ENCODE measurements around the gene SCGB1C1.

SCGB1C1 gene

DNA sequence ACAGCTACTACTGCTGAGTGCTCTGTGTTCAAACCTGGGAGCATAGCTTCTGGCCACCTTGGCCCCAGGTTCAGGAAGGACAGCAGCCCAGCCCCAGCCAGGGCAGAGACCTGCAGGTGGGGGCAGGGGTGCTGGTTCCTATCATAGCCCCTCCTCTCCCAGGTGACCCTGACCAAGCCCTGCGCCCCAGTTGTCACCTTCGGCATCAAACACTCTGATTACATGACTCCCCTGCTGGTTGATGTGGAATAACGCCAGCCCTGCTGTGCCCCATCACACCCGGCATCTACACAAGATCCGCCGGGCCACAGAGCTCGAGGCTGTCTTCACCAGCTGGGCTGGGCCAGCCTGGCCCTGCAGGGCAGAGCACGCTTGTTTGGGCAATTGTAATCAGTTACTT lies 6.9 kb downstream of the SCGB1C1 start:
- H3K36me3 Mint-ChIP-seq (ENCODE audit: insufficient read depth), result peaks cover 10% of the 10 kb centered on the region
- H3K4me1 Mint-ChIP-seq, result peaks cover 25% of the 10 kb centered on the region
- no peaks in the 10 kb centered on the region for H3K27me3 Mint-ChIP-seq
- no peak for ATAC-seq (replicated peaks; ENCODE audit: extremely low read depth, poor library complexity, severe bottlenecking)
- H3K4me3 Mint-ChIP-seq, result no peak overlapping the region
- no peak overlapping the region for H3K27ac Mint-ChIP-seq (ENCODE audit: low read depth)
- peak in 1 of 2 donors; percentile 12 for DNase-seq (ENCODE audit: low spot score in 2 of 2)
- no peaks in the 10 kb centered on the region for H3K9me3 Mint-ChIP-seq

DNA sequence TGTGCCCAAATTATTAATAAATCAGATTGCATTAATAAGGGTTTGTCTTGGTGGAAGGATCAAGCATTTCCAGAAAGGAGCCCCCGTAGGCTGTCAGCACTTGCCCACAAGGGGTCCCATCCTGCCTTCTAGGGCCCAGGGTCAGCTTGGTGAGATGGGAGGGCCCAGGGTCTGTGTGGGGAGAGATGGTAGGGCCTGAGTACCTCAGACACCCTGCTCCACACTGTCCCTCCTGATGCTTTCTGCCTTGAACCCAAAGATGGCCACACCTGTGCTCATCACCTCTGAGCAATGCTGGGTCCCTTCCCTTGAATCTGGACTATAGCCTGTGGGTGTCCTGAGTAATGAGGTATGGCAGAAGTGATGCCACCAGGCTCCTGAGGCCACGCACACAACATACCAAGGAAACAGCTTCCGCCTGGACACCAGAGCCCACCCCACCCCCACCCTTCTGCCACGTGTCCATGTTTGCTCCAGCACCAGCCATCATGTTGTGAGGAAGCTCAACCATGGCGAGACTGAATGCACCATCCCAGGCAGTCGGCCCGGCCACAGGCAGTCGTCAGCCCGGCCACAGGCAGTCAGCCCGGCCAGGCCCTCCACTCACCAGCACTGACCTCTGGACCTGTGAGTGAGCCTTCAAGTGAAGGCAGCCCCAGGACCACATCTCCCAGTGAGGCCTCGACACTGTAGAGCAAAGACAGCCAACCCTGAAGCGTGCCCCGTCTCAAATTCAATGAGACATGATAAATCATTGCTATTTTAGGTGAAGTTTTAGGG lies 7.5 kb downstream of the SCGB1C1 start:
- DNase-seq (ENCODE audit: low spot score in 2 of 2) (no peak), ATAC-seq (replicated peaks; ENCODE audit: extremely low read depth, poor library complexity, severe bottlenecking) (no peak)
- H3K36me3 Mint-ChIP-seq (ENCODE audit: insufficient read depth), result peaks cover 12% of the 10 kb centered on the region
- no peak overlapping the region for H3K4me3 Mint-ChIP-seq
- H3K27me3 Mint-ChIP-seq, result no peaks in the 10 kb centered on the region
- peaks cover 25% of the 10 kb centered on the region for H3K4me1 Mint-ChIP-seq
- no peak overlapping the region for H3K27ac Mint-ChIP-seq (ENCODE audit: low read depth)
- H3K9me3 Mint-ChIP-seq, result no peaks in the 10 kb centered on the region

DNA sequence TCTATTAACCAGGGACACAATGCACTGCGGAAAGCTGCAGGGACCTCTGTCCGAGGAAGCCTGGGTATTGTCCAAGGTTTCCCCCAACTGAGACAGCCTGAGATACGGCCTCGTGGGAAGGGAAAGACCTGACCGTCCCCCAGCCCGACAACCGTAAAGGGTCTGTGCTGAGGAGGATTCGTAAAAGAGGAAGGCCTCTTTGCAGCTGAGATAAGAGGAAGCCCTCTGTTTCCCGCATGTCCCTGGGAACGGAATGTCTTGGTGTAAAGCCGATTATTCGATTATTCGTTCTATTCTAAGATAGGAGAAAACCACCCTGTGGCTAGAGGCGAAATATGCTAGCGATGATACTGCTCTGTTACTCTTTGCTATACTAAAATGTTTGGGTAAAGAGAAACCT lies 9.1 kb downstream of the SCGB1C1 start:
- no peak overlapping the region for H3K27ac Mint-ChIP-seq (ENCODE audit: low read depth)
- no peaks in the 10 kb centered on the region for H3K27me3 Mint-ChIP-seq
- H3K4me1 Mint-ChIP-seq, result peaks cover 37% of the 10 kb centered on the region
- H3K4me3 Mint-ChIP-seq, result no peak overlapping the region
- ATAC-seq (replicated peaks; ENCODE audit: extremely low read depth, poor library complexity, severe bottlenecking) (no peak), DNase-seq (ENCODE audit: low spot score in 2 of 2) (peak in 1 of 2 donors; percentile 6)
- no peaks in the 10 kb centered on the region for H3K9me3 Mint-ChIP-seq
- peaks cover 20% of the 10 kb centered on the region for H3K36me3 Mint-ChIP-seq (ENCODE audit: insufficient read depth)

DNA sequence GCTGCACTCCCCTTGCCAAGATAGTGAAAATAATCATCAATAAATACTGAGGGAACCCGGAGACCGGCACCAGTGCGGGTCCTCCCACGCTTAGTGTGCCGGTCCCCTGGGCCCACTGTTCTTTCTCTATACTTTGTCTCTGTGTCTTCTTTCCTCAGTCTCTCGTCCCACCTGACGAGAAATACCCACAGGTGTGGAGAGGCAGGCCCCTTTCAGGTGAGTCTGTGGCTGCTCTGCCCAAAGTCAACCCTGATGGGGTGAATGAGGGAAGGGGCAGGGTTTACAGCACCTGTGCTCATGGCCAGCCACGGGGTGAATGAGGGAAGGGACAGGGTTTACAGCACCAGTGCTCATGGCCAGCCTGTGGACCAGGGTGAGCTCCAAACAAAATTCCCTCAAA lies 9.6 kb downstream of the SCGB1C1 start:
- Mint-ChIP-seq H3K4me3 (no peak overlapping the region), H3K36me3 (ENCODE audit: insufficient read depth) (peaks cover 24% of the 10 kb centered on the region), H3K27me3 (no peaks in the 10 kb centered on the region), H3K27ac (ENCODE audit: low read depth) (no peak overlapping the region), H3K4me1 (peaks cover 42% of the 10 kb centered on the region), H3K9me3 (no peaks in the 10 kb centered on the region)
- DNase-seq (ENCODE audit: low spot score in 2 of 2) (no peak), ATAC-seq (replicated peaks; ENCODE audit: extremely low read depth, poor library complexity, severe bottlenecking) (no peak)

DNA sequence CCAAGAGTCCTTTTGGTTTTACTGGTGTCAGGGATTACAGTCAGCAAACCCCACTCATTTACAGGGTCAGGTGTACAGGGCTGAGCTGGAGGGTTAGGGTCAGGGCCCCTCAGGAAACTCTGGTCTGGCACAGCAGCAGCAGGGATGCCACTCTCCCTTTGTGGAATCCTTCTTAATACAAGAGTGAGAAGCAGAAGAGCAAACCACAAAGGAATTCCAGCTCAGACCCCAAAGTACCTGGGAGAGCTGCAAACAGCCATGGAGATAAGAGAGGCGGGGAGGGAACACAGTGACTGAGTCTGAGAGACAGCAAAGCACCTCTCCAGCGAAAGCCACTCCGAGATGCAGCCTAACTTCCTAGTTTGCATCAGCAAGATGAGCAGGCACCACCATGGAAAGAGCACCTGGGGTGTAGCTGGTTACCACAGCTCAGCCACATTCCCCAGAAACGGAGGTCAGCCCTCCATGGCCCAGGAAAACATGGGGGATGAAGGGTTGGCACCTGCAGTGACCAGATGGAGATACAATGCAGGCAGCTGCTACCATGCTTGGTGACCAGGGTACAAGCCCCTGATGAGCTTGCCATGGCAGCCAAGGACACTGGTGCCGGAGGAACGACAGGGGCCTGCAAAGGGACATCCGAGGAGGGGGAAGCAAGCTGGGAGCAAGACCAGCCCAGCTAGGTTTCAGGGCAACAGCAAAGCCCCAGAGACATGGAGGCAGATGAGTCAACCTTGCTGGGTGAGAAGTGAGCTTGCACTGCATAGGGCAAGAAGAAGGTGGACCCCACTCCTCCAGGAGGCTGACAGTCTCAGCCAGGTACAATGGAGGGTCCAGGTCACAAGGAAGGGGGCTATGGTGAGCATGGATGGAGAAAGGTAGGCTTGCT lies 10.4 kb downstream of the SCGB1C1 start:
- Mint-ChIP-seq H3K36me3 (ENCODE audit: insufficient read depth) (peaks cover 31% of the 10 kb centered on the region), H3K9me3 (no peaks in the 10 kb centered on the region), H3K27me3 (no peaks in the 10 kb centered on the region), H3K27ac (ENCODE audit: low read depth) (peak overlapping the region; percentile 74), H3K4me3 (peak overlapping the region; percentile 10), H3K4me1 (peaks cover 46% of the 10 kb centered on the region)
- no peak for DNase-seq (ENCODE audit: low spot score in 2 of 2)
- no peak for ATAC-seq (replicated peaks; ENCODE audit: extremely low read depth, poor library complexity, severe bottlenecking)

DNA sequence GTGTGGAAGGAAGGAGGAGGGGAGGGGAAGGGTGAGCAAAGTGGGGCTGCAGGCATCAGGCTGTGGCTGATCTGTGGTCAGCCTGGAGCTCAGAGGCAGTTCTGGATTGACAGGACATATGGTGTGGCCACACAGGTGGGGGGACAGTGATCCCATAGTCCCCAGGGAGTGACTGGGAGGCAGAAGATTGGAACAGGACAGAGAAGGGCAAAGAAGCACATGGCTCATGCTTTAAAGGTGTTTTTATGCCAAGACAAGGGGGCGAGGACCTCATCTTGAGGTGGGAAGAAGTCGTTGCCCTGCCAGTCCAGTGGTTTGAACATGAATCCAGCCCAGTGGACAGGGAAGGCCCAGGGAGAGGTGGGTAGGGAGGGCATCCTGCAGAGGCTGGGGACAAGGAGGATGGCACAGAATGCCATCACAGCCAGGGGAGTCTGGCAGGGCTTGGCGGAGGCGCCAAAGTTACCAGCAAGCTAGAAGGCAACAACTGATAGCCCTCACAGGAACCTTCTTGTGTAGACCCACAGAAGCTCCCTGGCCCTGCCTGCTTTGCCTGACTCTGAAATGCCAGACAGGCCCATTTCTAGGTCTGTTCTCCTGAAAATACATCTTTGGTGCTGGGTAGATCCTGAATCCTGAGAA lies 11.2 kb downstream of the SCGB1C1 start:
- Mint-ChIP-seq H3K27me3 (no peaks in the 10 kb centered on the region), H3K9me3 (no peaks in the 10 kb centered on the region), H3K36me3 (ENCODE audit: insufficient read depth) (peaks cover 33% of the 10 kb centered on the region), H3K4me3 (peak overlapping the region; percentile 10), H3K4me1 (peaks cover 49% of the 10 kb centered on the region), H3K27ac (ENCODE audit: low read depth) (peak overlapping the region; percentile 74)
- ATAC-seq (replicated peaks; ENCODE audit: extremely low read depth, poor library complexity, severe bottlenecking) (no peak), DNase-seq (ENCODE audit: low spot score in 2 of 2) (no peak)

DNA sequence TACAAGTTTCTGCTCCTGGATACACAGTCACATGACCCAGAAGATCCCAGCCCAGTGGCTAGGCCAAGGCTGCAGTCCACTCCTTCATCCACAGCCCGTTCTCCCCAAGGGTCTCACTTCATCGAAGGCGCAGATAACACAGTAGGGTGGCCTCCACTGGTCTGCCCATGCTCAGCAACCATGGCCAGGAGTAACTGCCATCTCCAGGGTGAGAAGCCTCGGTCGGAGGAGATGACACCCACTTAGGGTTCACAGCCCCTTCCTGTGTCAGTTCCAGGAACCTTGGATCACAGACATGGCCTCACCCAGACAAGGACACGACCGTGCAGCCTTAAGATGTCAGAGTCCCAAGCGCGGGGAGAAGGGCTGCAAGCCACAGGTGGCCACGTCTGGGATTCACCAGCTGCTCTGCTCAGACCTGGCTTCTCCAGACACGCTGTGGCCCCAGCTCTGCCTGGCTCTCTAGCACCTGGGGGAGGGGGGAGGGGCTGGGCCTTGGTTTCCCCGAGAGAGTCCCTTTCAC lies 11.8 kb downstream of the SCGB1C1 start:
- H3K27ac Mint-ChIP-seq (ENCODE audit: low read depth), result no peak overlapping the region
- no peaks in the 10 kb centered on the region for H3K9me3 Mint-ChIP-seq
- H3K36me3 Mint-ChIP-seq (ENCODE audit: insufficient read depth), result peaks cover 32% of the 10 kb centered on the region
- H3K27me3 Mint-ChIP-seq, result no peaks in the 10 kb centered on the region
- DNase-seq (ENCODE audit: low spot score in 2 of 2), result peak in 1 of 2 donors; percentile 12
- H3K4me1 Mint-ChIP-seq, result peaks cover 53% of the 10 kb centered on the region
- ATAC-seq (replicated peaks; ENCODE audit: extremely low read depth, poor library complexity, severe bottlenecking), result no peak
- no peak overlapping the region for H3K4me3 Mint-ChIP-seq

DNA sequence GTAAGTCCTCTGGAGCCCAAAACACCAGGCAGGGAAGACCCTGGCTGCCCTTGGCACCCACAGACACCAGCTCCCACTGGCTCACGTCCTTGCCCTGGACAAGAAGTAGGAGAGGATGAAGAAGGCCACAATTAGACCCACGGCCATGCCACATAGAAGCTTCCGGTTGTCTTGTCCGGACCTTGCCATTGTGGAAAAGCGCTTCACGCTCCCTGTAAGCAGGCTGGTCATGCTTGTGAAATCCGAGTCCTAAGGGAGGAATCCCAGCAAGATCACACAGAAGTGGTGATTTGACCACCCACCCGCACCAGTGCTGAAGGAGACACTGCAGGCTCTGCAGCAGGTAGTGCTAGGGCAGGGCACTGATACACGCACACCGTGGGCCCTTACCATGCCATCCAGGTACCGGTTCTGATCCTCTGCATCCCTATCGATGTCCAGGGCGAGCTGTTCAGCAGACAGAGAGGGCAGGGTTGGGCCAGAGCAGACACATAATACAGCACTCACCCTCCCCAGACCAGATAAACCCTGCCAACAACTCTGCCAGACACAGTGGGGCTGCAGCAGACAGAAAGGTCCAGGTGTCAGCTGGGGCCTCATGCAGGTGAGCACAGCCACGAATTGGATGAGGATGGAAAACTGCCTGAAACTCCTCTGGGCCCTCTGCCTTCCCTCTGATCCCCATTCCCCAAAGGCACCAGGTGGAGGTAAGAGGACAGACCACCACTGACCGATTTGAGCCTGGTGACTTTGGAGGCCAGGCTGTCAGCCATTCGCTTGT lies 12.5 kb downstream of the SCGB1C1 start:
- DNase-seq (ENCODE audit: low spot score in 2 of 2), result peak in 1 of 2 donors; percentile 8
- Mint-ChIP-seq H3K27me3 (no peaks in the 10 kb centered on the region), H3K9me3 (no peaks in the 10 kb centered on the region), H3K36me3 (ENCODE audit: insufficient read depth) (peaks cover 34% of the 10 kb centered on the region), H3K4me1 (peaks cover 60% of the 10 kb centered on the region), H3K27ac (ENCODE audit: low read depth) (peak overlapping the region; percentile 97), H3K4me3 (peak overlapping the region; percentile 91)
- ATAC-seq (replicated peaks; ENCODE audit: extremely low read depth, poor library complexity, severe bottlenecking), result no peak

DNA sequence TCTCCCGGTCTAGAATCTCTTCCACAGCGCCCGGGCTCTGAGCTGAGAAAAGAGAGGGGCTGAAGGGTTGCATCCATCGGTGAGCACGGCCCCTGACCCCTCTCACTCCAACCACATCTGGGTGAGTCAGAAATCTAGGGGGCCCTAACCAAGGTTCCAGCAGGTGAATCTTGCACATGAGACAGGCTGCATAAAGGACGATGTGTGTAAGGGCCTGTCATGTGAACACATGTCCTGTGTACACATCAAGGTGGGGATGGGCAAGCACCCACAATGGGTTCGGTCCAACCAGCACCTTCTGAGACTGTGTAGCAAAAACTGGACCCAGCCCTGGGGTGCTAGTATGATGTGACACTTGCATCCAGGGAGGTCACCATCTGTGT lies 13.1 kb downstream of the SCGB1C1 start:
- H3K4me3 Mint-ChIP-seq, result peak overlapping the region; percentile 91
- H3K9me3 Mint-ChIP-seq, result no peaks in the 10 kb centered on the region
- H3K4me1 Mint-ChIP-seq, result peaks cover 60% of the 10 kb centered on the region
- DNase-seq (ENCODE audit: low spot score in 2 of 2), result peak in 1 of 2 donors; percentile 13
- H3K27ac Mint-ChIP-seq (ENCODE audit: low read depth), result peak overlapping the region; percentile 97
- peaks cover 35% of the 10 kb centered on the region for H3K36me3 Mint-ChIP-seq (ENCODE audit: insufficient read depth)
- no peak for ATAC-seq (replicated peaks; ENCODE audit: extremely low read depth, poor library complexity, severe bottlenecking)
- no peaks in the 10 kb centered on the region for H3K27me3 Mint-ChIP-seq

DNA sequence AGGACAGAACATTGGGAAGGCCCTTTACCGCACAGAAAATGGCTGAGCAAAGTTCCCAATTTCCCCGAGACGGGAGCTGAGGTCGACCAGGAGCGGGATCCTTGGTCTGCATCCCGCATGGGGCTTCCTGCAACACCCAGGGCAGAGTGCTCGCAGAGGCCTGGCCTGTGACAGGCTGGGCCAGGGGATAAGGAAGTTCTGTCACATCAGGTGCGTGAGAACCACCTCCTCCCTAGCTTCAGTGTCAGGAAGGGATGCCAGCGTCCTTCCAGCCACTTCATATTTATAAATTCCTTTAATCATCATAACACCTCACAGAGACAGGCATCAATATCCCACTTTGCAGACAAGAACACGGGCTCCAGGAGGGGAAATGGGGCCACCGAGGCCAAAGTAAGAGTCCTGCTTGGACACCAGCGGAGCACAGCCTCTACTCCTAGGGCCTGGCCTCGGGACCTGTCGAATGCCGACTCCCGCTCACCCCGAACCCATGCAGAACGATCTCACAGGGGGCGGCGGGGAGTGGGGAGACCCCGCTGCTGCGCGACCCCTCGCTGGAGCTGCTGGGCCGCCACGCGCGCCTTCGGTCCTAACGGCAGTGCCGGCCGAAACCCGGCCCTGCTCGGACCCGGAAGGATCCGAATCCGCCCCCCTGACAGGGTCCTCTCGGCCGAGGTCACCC lies 13.8 kb downstream of the SCGB1C1 start:
- Mint-ChIP-seq H3K27ac (ENCODE audit: low read depth) (peak overlapping the region; percentile 97), H3K9me3 (no peaks in the 10 kb centered on the region), H3K36me3 (ENCODE audit: insufficient read depth) (peaks cover 41% of the 10 kb centered on the region), H3K4me3 (peak overlapping the region; percentile 91), H3K4me1 (peaks cover 56% of the 10 kb centered on the region), H3K27me3 (no peaks in the 10 kb centered on the region)
- ATAC-seq (replicated peaks; ENCODE audit: extremely low read depth, poor library complexity, severe bottlenecking) (no peak), DNase-seq (ENCODE audit: low spot score in 2 of 2) (no peak)

DNA sequence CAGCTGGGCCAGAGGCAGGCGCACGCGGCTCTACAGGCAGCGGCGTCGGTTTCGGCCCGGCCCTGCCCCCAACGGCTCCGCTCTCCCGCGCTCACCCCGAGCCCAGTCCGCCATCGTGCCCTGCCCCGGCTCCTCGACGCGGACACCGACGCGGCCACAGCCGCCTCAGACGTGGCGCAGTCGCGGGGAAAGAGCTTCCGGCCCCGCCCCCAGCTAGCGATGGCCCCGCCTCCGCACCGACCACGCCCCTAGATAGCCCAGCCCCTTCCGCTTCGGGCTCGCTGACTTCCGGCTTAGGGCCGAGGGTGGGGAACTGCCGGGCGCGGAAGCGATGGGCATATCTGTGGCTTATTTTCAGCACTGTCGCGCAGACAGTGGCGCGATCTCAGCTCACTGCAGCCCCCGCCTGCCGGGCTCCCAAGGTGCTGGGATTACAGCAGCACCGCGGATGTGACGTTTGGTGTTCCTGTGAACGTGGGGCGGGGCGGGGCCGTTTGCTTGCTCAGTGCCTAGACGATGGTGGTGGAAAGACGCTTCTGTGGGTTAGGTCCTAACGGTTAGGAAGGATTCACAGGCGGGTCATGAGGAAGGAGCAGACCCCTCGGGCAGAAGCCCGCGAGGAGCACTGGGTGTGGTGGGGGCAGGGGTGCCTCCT lies 14.5 kb downstream of the SCGB1C1 start, which contains the start of the genes BET1L and RIC8A:
TSS of gene BET1L (minus strand) at position 192 of the 655 bp plus-strand sequence. CDS start at position 114, 78 bp downstream.
TSS of gene RIC8A (plus strand) at position 501 of the 655 bp plus-strand sequence. CDS start 1,147 bp downstream, outside the sequence.
- Mint-ChIP-seq H3K27me3 (no peaks in the 10 kb centered on the region), H3K36me3 (ENCODE audit: insufficient read depth) (peaks cover 45% of the 10 kb centered on the region), H3K9me3 (no peaks in the 10 kb centered on the region), H3K4me3 (peak within 1 kb of the TSS; percentile 91), H3K27ac (ENCODE audit: low read depth) (peak within 1 kb of the TSS; percentile 97), H3K4me1 (peaks cover 52% of the 10 kb centered on the region)
- DNase-seq (ENCODE audit: low spot score in 2 of 2) (peak; percentile 97 to 98), ATAC-seq (replicated peaks; ENCODE audit: extremely low read depth, poor library complexity, severe bottlenecking) (peak; percentile 81)

All from central memory CD8-positive, alpha-beta T cell (primary cell).